IPS-NIHi7 (cell line): Measurements from ENCODE around the gene PRXL2B.
"Not testable (repeated sequence)": the region's sequence is repeated elsewhere in the genome, so short reads cannot be mapped to it uniquely, and the experiment has no call there.

Experiments used
- DNase-seq: peaks from one replicate; pipeline ENCODE4 v3.0.0; 2012; ENCODE audit warnings: mixed read lengths; ENCODE audit errors: extremely low spot score

The PRXL2B gene

DNA sequence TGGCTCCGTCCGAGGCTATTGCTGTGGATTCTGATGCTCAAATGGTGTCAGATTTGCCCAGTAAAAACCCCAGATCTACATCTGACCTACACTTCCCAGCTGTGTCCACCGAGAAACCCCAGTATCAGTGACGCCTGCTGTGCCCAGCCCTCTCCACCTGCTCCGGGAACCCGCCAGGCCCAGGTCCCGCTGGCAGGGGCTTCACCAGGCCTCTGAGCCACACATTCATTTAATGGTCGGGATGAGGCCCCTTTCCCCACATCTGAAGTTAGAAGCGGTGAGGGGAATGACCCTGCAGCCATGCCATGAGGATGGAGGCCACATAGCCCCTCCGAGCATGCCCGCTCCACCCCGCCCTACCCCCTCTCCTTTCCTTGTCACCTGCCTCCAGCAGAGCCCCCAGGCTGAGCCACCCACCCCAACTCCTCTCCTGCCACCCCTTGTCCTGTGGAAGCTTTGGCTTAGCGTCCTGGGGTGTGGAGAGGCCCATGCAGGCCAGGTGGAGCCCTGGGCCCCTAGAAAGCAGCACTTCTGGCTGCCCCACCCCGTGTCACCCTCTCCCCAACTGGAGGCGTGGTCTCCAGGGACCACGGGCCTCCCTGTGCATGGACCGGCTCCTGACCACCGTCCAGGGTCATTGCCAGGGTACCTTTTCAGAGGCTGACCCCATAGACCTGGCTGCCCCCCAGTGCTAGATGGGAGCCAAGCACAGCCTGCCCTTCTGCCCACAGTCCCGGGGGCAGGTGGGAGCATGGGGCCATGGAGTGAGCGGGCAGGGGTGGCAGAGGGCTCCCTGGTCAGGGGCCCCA, 22.4 kb upstream of the PRXL2B start:
- DNase-seq = no peak

DNA sequence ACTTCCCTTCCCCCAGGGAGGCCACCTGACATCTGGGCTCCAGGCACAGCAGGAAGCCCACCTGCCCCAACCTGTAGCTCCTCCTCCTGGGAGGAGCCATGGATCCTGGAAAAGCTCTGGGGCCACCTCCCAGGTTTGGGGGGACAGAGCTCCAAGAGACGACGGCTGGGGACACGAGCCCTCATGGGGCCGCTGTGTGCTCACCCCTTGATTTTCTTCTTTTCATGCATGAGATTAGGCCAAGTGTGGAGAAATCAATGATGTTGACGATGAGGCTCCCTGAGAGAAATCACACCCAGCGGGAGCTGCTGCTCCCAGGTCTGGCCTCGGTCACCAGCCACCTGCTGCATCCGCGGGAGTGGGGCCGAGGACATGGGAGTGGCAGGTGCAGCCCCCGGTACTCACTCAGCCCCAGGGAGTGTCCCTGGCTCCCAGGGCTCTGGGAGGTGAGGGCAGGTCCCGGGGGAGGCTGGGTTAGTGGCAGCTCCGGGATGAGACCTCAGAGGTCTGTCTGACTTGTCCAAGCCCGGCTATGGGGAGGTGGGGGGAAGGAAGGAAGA, 21.7 kb upstream of the PRXL2B start:
- no peak for DNase-seq

GRCh38 chr1:2566101-2567045, 20.2 kb upstream of the PRXL2B start:
- no peak for DNase-seq

DNA sequence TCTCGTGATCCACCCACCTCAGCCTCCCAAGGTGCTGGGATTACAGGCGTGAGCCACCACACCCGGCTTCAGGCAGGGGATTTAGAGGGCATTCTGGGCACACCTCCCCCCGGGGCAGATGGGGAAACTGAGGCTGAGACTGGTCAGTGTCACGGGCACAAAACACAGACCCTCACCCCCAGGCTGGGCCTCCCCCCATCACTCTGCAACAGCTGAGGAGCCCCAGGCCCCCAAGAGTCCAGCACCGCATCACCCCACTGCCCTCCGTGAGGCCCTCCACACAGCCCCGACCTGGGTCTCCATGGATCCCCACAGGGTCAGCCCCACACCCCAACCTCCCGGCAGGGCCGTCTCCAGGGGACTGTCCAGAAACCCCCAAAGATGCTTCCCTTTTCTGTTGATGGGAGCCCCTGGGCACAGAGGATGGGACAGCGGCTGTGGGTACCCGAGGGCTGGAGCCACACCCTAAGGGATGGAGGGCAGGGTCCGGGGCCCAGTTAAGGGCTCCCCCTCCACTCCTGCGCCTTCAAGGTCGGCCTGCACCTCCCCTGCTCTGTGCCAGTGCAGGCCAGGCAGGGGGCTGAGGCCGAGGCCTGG, 19.4 kb upstream of the PRXL2B start:
- DNase-seq = no peak

- DNase-seq = not testable (repeated sequence)
Measured at GRCh38 chr1:2568187-2568816, 18.3 kb upstream of the PRXL2B start.

DNA sequence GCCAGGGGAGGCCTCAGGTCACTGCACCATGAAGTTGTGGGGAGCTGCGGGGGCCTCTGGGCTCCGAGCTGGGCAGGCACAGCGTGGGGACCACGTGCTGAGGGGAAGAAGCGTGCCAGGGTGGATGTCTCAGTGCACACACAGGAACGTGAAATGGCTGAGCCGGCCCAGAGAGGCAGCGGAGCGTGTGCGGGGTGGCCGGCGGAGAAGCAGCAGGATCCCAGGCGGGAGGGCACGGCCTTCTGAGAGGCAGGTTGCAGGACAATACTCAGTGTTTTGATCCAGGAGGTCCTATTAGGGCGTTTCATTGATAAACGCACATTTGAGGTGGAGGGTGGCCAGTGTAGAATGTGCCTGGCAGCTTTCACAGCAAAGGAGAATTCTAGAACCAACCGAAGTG, 17.5 kb upstream of the PRXL2B start:
- DNase-seq = no peak

DNA sequence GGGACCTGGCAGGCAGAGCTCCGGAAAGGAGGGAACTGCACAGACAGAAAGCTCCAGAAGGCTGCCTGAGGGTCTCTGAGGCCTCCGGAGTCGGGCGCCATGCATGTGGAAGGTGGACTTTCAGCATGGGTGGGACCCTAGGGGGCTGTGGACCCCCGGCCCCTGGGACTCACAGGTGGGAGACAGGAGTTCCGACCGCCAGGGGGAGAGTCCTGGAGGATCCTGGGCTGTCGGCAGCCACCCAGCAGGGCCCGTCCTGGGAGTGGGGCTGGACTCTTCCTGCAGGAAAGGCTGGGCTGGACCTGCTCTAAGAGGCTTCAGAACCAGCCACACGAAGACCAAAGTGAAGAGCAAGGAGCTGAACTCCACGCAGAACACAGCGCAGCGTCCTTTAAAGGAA, 16.9 kb upstream of the PRXL2B start:
- not testable (repeated sequence) for DNase-seq

DNA sequence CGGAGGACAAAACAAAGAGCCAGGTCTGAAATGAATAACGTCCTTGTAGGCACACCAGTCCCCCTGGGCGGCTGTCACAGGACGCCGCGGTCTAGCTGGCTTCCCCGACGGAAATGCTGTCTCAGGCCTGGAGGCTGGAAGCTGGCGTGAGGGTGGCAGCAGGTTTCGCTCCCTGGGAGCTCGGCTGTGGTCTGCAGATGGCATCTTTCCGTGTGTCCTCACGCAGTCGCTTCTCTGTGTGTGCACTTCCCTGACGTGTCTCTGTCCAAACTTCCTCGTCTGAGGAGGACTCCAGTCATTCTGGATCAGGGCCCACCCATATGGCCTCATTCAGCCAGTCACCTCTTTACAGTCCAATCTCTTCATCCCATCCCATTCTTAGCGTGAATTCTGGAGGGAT, 16.2 kb upstream of the PRXL2B start:
- no peak for DNase-seq

GRCh38 chr1:2571348-2571747, 15.2 kb upstream of the PRXL2B start:
- no peak for DNase-seq

DNA sequence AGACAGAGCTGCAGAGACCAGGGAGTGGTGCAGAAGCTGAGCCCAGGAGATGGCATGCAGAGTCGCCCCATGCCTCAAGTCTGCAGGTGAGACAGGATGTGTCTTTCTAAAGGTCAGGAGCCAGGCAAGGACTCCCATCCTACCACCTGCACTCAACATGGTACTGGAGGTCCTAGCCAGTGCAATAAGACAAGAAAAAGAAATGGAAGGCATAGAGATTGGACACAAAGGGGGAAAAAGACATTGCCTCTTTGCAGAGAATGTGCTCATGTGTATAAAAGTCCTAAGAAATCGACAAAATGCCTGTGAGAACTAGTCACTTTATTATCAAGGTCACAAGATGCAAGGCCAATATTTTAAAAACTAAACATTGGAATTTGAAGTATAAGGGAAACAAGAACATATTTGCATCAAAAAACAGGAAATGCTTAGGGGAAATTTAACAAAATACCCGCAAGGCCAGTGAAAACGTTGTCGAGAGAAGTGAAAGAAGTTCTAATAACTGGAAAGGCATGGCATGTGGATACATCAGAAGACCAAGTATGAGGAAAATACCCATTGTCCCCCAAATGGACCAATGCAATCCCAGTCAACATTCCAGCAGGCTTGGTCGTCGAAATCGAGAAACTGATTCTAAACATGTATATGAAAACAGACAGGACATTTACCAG, 13.2 kb upstream of the PRXL2B start:
- no peak for DNase-seq

GRCh38 chr1:2574350-2574749, 12.2 kb upstream of the PRXL2B start:
- DNase-seq = no peak

GRCh38 chr1:2575801-2576663, 10.5 kb upstream of the PRXL2B start:
- no peak for DNase-seq

GRCh38 chr1:2577565-2578075, 9.0 kb upstream of the PRXL2B start:
- DNase-seq = not testable (repeated sequence)

DNA sequence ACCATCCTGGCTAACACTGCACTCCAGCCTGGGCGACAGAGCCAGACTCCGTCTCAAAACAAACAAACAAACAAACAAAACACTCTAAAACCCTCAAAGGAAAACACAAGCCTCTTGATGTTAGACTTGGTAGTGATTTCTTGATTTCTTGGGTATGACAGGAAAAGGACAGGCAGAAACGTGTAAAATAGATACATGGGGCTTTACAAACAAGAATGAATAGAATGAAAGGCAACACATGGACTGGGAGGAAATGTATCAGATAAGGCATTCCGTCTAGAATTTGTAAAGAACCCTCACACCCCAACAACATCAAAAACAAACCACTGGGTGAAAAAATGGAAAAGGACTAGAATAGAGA, 7.8 kb upstream of the PRXL2B start:
- DNase-seq = no peak

DNA sequence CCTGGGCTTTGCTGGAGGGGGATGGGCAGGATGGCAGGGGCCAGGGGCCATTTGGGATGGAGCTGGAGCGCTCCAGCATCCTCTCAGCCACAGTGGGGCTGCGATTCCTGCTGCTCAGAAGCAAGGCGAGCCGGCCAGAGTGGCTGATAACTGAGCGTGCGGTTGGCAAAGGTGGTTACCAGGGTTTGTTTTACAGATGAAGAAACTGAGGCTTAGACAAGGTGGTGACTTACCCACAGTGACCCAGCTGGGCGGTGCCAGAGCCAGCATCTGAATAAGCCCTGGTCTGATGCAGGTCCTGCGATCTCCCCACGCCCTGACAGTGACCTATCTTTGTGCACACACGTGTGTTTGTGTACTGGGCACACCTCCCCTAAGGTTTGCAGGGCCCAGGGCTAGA, 5.9 kb upstream of the PRXL2B start:
- no peak for DNase-seq

- no peak for DNase-seq
Measured at GRCh38 chr1:2582391-2582790, 4.2 kb upstream of the PRXL2B start.

GRCh38 chr1:2583331-2583791, 3.2 kb upstream of the PRXL2B start:
- no peak for DNase-seq

DNA sequence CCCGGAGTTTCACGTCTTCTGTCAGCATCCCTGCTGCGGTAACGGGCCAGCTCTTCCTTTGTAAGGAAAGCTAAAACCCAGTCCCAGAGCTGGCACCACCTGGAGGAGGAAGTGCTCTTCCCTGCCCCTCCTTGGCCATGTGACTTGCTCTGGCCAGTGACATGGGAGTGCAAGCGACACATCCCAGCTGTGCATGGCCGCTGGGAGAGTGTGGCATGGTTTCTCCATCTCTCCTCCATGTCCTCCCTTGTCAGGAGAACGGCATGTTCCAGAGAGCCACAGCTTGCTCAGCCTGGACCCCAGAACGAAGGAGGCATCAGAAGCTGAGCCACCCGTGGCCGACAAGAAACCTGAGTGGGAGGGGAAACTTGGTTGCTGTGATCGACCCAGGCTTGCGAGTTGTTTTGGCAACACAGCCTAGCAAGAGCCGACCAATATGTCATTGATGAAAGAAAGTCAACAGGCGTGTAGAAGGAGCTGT, 2.7 kb upstream of the PRXL2B start:
- DNase-seq = no peak

GRCh38 chr1:2584686-2585317, 1.8 kb upstream of the PRXL2B start:
- no peak for DNase-seq
